HCT116 (cell line): Measurements from ENCODE around the gene P2RX6. TPM values are rescaled to one million over a fixed set of nuclear protein-coding genes. Genes with fewer than 3 reads are reported as not detected.

Experiments used
- ATAC-seq: fragments of 200-7000 bp; cut with Tn5 transposase; 2 replicates; pipeline ENCODE4 v1.9.1; 2020; ENCODE audit warnings: mild to moderate bottlenecking, moderate library complexity
- BruUV-seq: library from RNA; stranded (reverse); fragments of 400-500 nt; replicated peaks from 2 replicates; lab custom pipeline; 2021; lab: Mats Ljungman, UMichigan
- CTCF ChIA-PET: fragments of 300-600 bp; sonication (Branson Sonifier 250); formaldehyde crosslinking; loops from one replicate; lab custom pipeline; 2021; ENCODE audit warnings: antibody characterized with exemption; lab: Charles Lee
- POLR2A ChIA-PET: fragments of 300-600, 350-600 bp; sonication (Branson Sonifier 250); formaldehyde crosslinking; loops from one replicate; lab custom pipeline; 2021; ENCODE audit warnings: antibody characterized with exemption; lab: Charles Lee
- RAD21 ChIA-PET, 2 experiments: fragments of 300-600 bp; sonication (Branson Sonifier 250); formaldehyde crosslinking; loops; one replicate each; lab custom pipeline; 2023; ENCODE audit warnings: low total read pairs in 2 of 2; ENCODE audit not compliant: uncharacterized antibody in 2 of 2, unreplicated experiment in 2 of 2, low non-redundant PET in 1 of 2; lab: Charles Lee
- DNase-seq: peaks from one replicate; pipeline ENCODE4 v3.0.0-alpha.2; 2010; ENCODE audit warnings: low read depth, low spot score
- H2AFZ ChIP-seq: fragments of 200-600 bp; shearing (Covaris generic), sonication (generic); 2 replicates; pipeline ENCODE4 v1.6.1; 2017; ENCODE audit warnings: low read depth, mixed run types, mixed read lengths, antibody characterized with exemption, low read length; ENCODE audit not compliant: poor library complexity, severe bottlenecking
- H3K27ac ChIP-seq: 2 replicates; pipeline ENCODE4 v1.5.1; 2012; ENCODE audit warnings: low read depth, low read length
- H3K27me3 ChIP-seq: fragments of 200-600 bp; sonication (generic); 2 replicates; pipeline ENCODE4 v1.6.1; 2016; ENCODE audit warnings: mixed run types, low read length, mixed read lengths; ENCODE audit not compliant: insufficient read depth
- H3K36me3 ChIP-seq, 2 experiments: fragments of 200-500 bp in 1 of 2; fragments of 200-600 bp in 1 of 2; sonication (Bioruptor generic) in 1 of 2; sonication (generic) in 1 of 2; 2 replicates each; pipeline versions ENCODE4 v1.5.1 to v1.6.1; 2014 to 2016; ENCODE audit warnings: low read length in 2 of 2, inconsistent platforms in 1 of 2, mixed read lengths in 1 of 2, mixed run types in 1 of 2; ENCODE audit not compliant: insufficient read depth in 2 of 2, control insufficient read depth in 1 of 2
- H3K4me1 ChIP-seq, 2 experiments: fragments of 200-600 bp in 1 of 2; sonication (generic) in 1 of 2; 2 replicates each; pipeline versions ENCODE4 v1.5.1 to v1.6.1; 2012 to 2017; ENCODE audit warnings: low read length in 2 of 2, inconsistent platforms in 1 of 2, mild to moderate bottlenecking in 1 of 2, mixed read lengths in 1 of 2, mixed run types in 1 of 2, moderate library complexity in 1 of 2; ENCODE audit not compliant: insufficient read depth in 2 of 2, control insufficient read depth in 1 of 2
- H3K4me2 ChIP-seq: fragments of 200-600 bp; sonication (generic); 2 replicates; pipeline ENCODE4 v1.6.1; 2017; ENCODE audit warnings: mixed run types, low read length, mixed read lengths
- H3K4me3 ChIP-seq, 2 experiments: fragments of 200-600 bp in 1 of 2; sonication (generic) in 1 of 2; replicated peaks in 1 of 2; 2 replicates each; pipeline ENCODE4 v1.5.1; 2011 to 2016; ENCODE audit warnings: low read length in 2 of 2, control low read depth in 1 of 2, low read depth in 1 of 2, mild to moderate bottlenecking in 1 of 2, mixed read lengths in 1 of 2, mixed run types in 1 of 2
- H3K79me2 ChIP-seq: fragments of 200-600 bp; sonication (generic); 2 replicates; pipeline ENCODE4 v1.6.1; 2017; ENCODE audit warnings: mild to moderate bottlenecking, mixed run types, low read length, moderate library complexity, mixed read lengths; ENCODE audit not compliant: insufficient read depth
- H3K9ac ChIP-seq: fragments of 200-600 bp; sonication (generic); 2 replicates; pipeline ENCODE4 v1.6.1; 2016; ENCODE audit warnings: low read length, mixed read lengths
- H3K9me2 ChIP-seq: fragments of 200-600 bp; sonication (generic), shearing (Covaris generic); 2 replicates; pipeline ENCODE4 v1.6.1; 2017; ENCODE audit warnings: mixed run types, mild to moderate bottlenecking, moderate library complexity; ENCODE audit not compliant: insufficient read depth
- H3K9me3 ChIP-seq, 2 experiments: fragments of 200-500 bp in 1 of 2; fragments of 200-600 bp in 1 of 2; sonication (Bioruptor generic) in 1 of 2; sonication (generic) in 1 of 2; 2 replicates each; pipeline ENCODE4 v1.6.1; 2014 to 2017; ENCODE audit warnings: low read length in 2 of 2, mixed read lengths in 2 of 2, inconsistent platforms in 1 of 2, low read depth in 1 of 2, mild to moderate bottlenecking in 1 of 2, mixed run types in 1 of 2, moderate library complexity in 1 of 2; ENCODE audit not compliant: control insufficient read depth in 1 of 2, insufficient read depth in 1 of 2
- H4K20me1 ChIP-seq: fragments of 200-600 bp; sonication (generic), shearing (Covaris generic); 2 replicates; pipeline ENCODE4 v1.6.1; 2017; ENCODE audit warnings: mixed run types, mild to moderate bottlenecking, moderate library complexity; ENCODE audit not compliant: insufficient read depth
- ATF3 ChIP-seq: IDR thresholded peaks from 2 replicates; pipeline ENCODE4 v1.6.1; 2012
- ELF1 ChIP-seq: IDR thresholded peaks from 2 replicates; pipeline ENCODE4 v1.6.1; 2012; ENCODE audit warnings: low read depth, borderline replicate concordance
- EZH2 ChIP-seq: fragments of 200-600 bp; sonication (generic); IDR thresholded peaks from 2 replicates; pipeline ENCODE4 v1.6.1; 2017; ENCODE audit warnings: antibody characterized with exemption, mixed run types
- JUND ChIP-seq: IDR thresholded peaks from 2 replicates; pipeline ENCODE4 v1.6.1; 2012
- MAX ChIP-seq: IDR thresholded peaks from 2 replicates; pipeline ENCODE4 v1.6.1; 2012
- POLR2A ChIP-seq: IDR thresholded peaks from 2 replicates; pipeline ENCODE4 v1.7.0; 2011; ENCODE audit warnings: borderline replicate concordance; ENCODE audit not compliant: insufficient read depth, insufficient read length; ENCODE audit errors: extremely low read depth
- POLR2AphosphoS5 ChIP-seq: IDR thresholded peaks from 2 replicates; pipeline ENCODE4 v1.6.1; 2011; ENCODE audit warnings: mild to moderate bottlenecking, low read depth, low read length, moderate library complexity
- ZBTB33 ChIP-seq: IDR thresholded peaks from 2 replicates; pipeline ENCODE4 v1.6.1; 2011; ENCODE audit warnings: mild to moderate bottlenecking, low read length, moderate library complexity; ENCODE audit not compliant: insufficient replicate concordance; ENCODE audit errors: extremely low read depth
- ZNF274 ChIP-seq: fragments of 200-500 bp; sonication (Bioruptor generic); IDR thresholded peaks from 2 replicates; pipeline ENCODE4 v1.6.1; 2014; ENCODE audit warnings: mild to moderate bottlenecking, low read depth, low read length, inconsistent platforms
- intact Hi-C: fragments of 100-400 bp; cut with micrococcal nuclease; formaldehyde crosslinking; loops from 2 replicates; pipeline ENCODE4 v1.10.0; 2022
- total RNA-seq: library from RNA; stranded (reverse); gene quantifications from one replicate; pipeline ENCODE4 v1.2.1, GENCODE V29; 2021; ENCODE audit not compliant: unreplicated experiment

The P2RX6 gene
- total RNA-seq, 1 experiment from 2014 or later, result 0.20 TPM

GRCh38 chr22:21051145-21051830, 36.3 kb downstream of the P2RX6 start:
- DNase-seq (no peak), ATAC-seq (no peak)
- no TSS peak for BruUV-seq
- H3K4me3 ChIP-seq, result no peak overlapping the region
- H3K27me3 ChIP-seq, result no peaks in the 10 kb centered on the region
- H3K4me2 ChIP-seq, result no peak overlapping the region
- CTCF ChIA-PET, result no interaction called here
- H3K27ac ChIP-seq, result no peak overlapping the region
- H3K36me3 ChIP-seq, result no peaks in the 10 kb centered on the region
- POLR2A ChIA-PET, result no interaction called here
- H3K9me2 ChIP-seq, result no peaks in the 10 kb centered on the region
- no peak overlapping the region for H3K9ac ChIP-seq
- H3K9me3 ChIP-seq, result no peaks in the 10 kb centered on the region
- H3K79me2 ChIP-seq, result no peaks in the 10 kb centered on the region
- RAD21 ChIA-PET, result no interaction called here
- H3K4me1 ChIP-seq, result no peaks in the 10 kb centered on the region
- intact Hi-C loops, result no loop called here
- no peaks in the 10 kb centered on the region for H4K20me1 ChIP-seq
- H2AFZ ChIP-seq, result no peak overlapping the region
- TF ChIP-seq JUND (no peak), POLR2AphosphoS5 (no peak), ZBTB33 (no peak), ATF3 (no peak), MAX (no peak), ELF1 (no peak), ZNF274 (no peak), POLR2A (no peak), EZH2 (no peak)
